NCI-H187 (cell line): Measurements from ENCODE around the gene TAS2R5.
"Not testable (repeated sequence)": the region's sequence is repeated elsewhere in the genome, so short reads cannot be mapped to it uniquely, and the experiment has no call there.

Source experiments
- DNase-seq, 2 experiments: peaks; one replicate each; lab custom pipeline; 2025; lab: John Stamatoyannopoulos, UW

TAS2R5 gene, protein sequence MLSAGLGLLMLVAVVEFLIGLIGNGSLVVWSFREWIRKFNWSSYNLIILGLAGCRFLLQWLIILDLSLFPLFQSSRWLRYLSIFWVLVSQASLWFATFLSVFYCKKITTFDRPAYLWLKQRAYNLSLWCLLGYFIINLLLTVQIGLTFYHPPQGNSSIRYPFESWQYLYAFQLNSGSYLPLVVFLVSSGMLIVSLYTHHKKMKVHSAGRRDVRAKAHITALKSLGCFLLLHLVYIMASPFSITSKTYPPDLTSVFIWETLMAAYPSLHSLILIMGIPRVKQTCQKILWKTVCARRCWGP

DNA sequence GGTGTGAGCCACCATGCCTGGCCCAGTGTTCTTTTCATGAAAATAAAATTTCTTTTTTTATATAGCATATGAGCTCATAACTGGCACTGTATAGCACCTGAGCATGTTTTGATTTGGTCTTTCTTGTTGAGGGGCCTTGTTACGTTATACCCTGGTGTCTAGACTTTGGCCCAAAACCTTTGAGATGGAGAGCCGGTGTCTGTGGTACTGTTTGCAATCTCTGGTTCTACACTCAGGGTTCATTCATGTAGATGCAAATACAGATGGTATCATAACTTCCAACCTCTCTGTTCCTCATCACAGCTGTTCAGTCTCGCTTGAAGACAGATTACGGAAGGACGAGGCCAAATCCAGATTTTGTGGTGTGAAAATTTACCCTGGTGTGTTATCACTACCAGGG lies at the start of gene TAS2R5:
TAS2R5 (plus strand) TSS at position 301 of the 400 bp plus-strand sequence. CDS start 145 bp downstream, outside the sequence.
- DNase-seq: no peak

- no peak for DNase-seq
Measured at GRCh38 chr7:141742229-141742628, 47.8 kb upstream of the TAS2R5 start.

GRCh38 chr7:141744131-141744530 lies 45.9 kb upstream of the TAS2R5 start:
- DNase-seq: no peak

- DNase-seq: no peak
Measured at GRCh38 chr7:141748396-141748795, 41.6 kb upstream of the TAS2R5 start.

DNA sequence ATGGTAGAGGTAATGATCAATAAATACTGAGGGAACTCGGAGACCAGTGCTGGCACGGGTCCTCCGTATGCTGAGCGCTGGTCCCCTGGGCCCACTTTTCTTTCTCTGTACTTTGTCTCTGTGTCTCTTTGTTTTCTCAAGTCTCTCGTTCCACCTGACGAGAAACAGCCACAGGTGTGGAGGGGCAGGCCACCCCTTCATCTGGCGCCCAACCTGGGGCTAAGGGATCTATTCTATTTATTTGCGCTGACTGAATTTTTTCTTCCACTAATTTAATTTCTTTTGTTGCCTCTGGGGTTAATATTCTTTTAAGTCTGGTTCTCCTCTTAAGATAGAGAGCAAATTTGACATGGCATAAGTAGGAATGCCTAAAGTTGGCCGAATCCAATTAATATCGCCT lies 38.1 kb upstream of the TAS2R5 start:
- not testable (repeated sequence) for DNase-seq

GRCh38 chr7:141752634-141753033 lies 37.4 kb upstream of the TAS2R5 start:
- no peak for DNase-seq

- DNase-seq: no peak
Measured at GRCh38 chr7:141754939-141755338, 35.1 kb upstream of the TAS2R5 start.

DNA sequence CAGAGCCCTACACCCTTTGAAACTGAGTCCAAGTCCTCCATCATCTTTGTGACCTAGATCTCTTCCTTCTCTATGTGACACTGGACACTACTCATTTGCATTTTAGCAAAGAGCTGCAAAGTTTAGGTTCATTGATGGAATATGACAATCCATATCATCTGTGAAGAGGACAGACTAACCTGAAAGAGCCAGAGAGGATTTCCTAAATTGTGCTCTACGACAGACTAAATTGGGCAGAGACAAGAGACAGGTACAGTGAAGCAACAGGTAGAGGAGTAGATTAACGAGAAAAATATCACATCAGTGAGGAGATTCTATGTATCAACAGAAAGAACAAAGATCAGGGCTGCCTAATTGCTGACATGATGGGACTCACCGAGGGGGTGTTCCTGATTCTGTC lies 26.2 kb upstream of the TAS2R5 start, which contains the start of gene TAS2R3:
TAS2R3 (plus strand) TSS at position 301 of the 400 bp plus-strand sequence; CDS start at position 363, 62 bp downstream.
- no peak for DNase-seq

DNA sequence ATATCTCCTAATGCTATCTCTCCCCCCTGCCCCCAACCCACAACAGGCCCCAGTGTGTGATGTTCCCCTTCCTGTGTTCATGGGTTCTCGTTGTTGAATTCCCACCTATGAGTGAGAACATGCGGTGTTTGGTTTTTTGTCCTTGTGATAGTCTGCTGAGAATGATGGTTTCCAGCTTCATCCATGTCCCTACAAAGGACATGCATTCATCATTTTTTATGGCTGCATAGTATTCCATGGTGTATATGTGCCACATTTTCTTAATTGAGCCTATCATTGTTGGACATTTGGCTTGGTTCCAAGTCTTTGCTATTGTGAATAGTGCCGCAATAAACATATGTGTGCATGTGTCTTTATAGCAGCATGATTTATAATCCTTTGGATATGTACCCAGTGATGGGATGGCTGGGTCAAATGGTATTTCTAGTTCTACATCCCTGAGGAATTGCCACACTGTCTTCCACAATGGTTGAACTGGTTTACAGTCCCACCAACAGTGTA lies 19.9 kb upstream of the TAS2R5 start:
- DNase-seq: not testable (repeated sequence)

DNA sequence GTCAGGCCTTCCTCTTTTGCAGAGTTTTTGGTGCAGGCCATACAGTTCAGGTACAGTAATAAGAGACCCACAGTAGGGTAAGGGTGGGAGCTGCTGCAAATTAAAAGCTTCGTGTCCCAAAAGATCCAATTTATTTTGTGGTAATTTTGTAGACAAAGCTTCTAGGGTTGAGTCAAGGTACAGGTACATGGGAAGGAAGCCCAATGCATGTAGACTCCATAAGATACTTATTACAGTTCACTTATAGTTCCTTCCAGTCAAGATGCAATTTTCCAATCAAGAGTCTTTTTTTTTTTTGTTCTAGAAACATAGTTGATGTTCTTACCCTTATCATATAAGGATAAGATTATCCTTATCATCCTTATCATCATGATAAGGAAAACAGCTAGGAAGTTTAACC lies 13.6 kb upstream of the TAS2R5 start, which contains the start of gene TAS2R4:
TAS2R4 (plus strand) TSS at position 301 of the 400 bp plus-strand sequence. CDS start 1,815 bp downstream, outside the sequence.
- no peak for DNase-seq

- DNase-seq: peak in 1 of 2 experiments; percentile 3
Measured at GRCh38 chr7:141785706-141786552, 4.1 kb upstream of the TAS2R5 start.

DNA sequence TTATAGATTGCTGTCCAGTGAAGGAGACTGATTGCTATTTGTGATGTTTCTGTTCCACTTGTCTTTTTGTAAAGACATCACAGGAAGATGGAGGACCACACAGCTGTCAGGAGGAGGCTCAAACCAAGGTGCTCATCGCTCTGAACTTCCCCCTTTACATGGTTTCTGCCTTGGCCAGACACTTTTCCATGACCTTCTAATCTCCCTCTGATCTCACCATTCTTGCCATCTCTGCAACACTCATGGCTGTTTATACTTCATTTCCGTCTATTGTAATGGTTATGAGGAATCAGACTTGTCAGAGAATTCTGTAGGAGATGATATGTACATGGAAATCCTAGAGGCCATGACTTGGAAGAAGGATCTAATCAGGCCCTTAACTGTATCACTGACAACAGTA lies 1.7 kb upstream of the TAS2R5 start:
- DNase-seq: no peak

GRCh38 chr7:141792526-141792925 lies 2.5 kb downstream of the TAS2R5 start:
- no peak for DNase-seq

GRCh38 chr7:141820067-141820466 lies 30.1 kb downstream of the TAS2R5 start:
- DNase-seq: no peak

GRCh38 chr7:141822432-141822831 lies 32.4 kb downstream of the TAS2R5 start:
- DNase-seq: not testable (repeated sequence)

GRCh38 chr7:141837683-141838082 lies 47.7 kb downstream of the TAS2R5 start:
- DNase-seq: no peak

- no peak for DNase-seq
Measured at GRCh38 chr7:141838581-141838980, 48.6 kb downstream of the TAS2R5 start.

- DNase-seq: no peak
Measured at GRCh38 chr7:141839256-141839655, 49.2 kb downstream of the TAS2R5 start.

DNA sequence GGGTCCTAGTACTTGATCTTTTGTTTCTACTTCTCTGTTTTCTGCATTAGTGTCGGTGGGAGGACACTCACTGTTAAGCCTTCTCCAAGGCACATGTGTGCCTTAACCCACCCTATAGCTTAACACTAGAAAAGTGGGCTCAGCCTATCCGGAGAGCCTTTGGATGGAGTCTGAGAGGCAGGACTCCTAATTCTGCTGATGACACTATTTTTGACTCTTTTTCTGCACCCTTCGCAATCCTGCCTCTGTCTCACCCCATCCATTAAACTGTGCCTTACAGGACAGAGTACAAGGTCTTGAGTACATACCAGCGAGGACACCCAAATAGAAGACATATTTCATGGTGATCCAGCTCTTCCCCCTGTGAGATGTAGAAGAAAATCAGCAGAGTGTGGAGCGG lies 50.7 kb downstream of the TAS2R5 start:
- no peak for DNase-seq
